Fibroblast of the conjunctiva (primary cell): ENCODE results near the gene PLCH1.

Experiments
- DNase-seq: peaks from one replicate; pipeline ENCODE4 v3.0.0-alpha.2; 2010; ENCODE audit warnings: low read depth

The PLCH1 gene

DNA sequence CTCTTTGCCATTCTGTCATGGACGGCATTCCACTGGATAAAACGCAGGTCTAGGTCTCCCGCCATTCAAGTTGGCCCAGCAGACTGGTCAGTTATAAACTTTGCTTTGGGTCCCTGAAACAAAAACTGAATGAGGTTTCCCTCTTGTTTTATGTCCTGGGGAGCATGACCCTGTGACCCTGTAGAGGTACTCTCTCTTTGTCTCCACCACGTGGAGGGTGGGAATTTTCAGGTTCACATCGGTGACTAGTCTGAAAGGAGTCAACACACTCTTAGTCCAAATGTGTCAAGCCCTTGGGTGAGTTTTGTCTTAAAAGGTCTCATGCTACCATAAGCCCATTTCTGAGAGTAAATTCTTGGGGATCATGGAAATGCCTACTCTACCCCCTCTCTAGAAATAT is 139.9 kb downstream of the PLCH1 start:
- no peak for DNase-seq

GRCh38 chr3:155604126-155604525 is 140.7 kb downstream of the PLCH1 start:
- no peak for DNase-seq

- no peak for DNase-seq
Measured at GRCh38 chr3:155603302-155603701, 141.6 kb downstream of the PLCH1 start.

DNA sequence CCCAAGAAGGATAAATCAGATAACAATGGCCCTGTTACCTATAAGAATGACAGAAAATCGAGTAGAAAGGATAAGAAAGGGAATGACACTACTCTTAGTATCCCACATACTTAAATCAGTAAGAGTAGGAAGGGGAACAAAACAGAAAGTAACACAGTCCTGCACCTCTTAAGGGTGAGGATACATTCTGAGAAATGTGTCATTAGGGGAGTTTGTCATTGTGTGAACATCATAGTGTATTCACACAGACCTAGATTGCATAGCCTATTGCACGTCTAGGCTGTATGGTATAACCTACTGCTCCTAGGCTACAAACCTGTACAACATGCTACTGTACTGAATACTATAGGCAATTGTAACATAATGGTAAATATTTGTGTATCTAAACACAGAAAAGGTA is 142.6 kb downstream of the PLCH1 start:
- DNase-seq = no peak

GRCh38 chr3:155598671-155599070 is 146.2 kb downstream of the PLCH1 start:
- DNase-seq = no peak

DNA sequence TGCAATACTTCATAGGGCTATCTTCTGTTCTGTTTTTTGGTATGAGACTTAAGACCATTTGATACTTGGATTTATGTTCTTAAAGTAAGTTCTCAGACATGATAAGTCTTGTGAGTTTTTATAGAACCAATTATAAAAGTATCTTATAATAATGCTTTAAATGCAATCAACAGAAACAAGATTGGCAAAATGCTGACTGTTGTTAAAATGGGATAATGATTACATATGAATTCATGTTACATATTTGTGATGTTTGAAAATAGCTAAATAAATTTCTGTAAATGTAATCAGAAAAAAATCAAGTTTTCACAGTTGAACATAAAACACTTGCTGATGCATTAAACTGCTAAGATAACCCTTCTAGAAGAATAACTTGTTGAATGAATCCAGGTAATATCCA is 148.3 kb downstream of the PLCH1 start:
- no peak for DNase-seq

GRCh38 chr3:155595371-155595770 is 149.5 kb downstream of the PLCH1 start:
- DNase-seq = no peak

GRCh38 chr3:155594526-155595187 is 150.2 kb downstream of the PLCH1 start:
- DNase-seq = no peak

DNA sequence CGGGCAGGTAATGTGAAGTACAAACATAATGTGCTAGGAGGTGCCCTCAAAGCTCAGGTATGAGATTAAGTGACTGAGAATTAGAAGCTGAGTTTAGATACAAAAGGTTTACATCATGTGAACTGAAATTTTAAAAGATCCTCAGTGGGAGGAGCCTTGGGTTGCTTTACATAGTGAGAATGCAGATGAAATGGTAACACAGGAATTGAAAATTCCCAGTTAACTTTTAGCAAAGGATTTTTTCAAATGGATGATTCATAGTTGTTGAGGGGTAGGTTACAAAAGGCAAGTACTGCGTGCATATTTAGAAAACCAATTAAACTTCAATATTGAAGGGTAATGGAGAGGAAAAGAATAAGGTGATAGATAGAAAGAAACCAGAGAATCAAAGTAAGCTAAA is 157.3 kb downstream of the PLCH1 start:
- no peak for DNase-seq

DNA sequence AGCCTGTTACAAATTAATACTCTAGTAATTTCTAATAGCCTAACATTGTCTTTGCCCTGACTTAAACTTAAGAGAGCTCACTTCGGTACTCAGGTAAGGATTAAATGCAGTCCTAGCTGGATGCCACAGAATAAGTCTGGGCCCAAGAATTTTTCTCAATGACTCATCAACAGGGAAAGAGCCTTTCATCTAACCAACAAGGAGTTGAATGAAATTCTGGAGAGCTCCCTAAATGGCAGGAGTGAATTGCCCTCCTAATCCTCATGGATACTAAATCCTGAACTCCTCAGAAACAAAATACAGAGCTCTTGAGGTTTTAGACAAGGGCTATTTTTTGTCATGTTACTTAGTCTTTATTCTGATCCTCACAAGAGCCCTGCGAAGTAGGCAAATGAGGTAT is 159.5 kb downstream of the PLCH1 start:
- no peak for DNase-seq

GRCh38 chr3:155581579-155581978 is 163.3 kb downstream of the PLCH1 start:
- no peak for DNase-seq

DNA sequence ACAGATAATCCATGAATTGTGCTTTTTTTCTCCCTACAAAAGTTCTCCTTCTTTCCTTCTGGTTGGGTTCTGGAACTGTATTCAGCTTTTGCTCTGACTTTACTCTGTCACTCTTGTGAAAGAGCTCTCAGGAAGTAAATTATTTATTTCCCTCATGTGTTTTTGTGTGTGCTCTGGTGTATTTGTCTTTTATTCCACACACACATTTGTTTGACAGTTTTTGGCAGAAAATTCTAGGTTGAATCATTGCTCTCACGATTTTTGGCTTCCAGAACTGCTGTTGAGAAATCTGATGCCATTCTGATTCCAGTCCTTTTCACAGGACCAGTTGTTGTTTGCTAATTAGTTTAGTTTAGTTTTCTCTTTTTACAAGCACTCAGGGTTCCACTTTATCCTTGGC is 172.8 kb downstream of the PLCH1 start:
- DNase-seq = peak; percentile 14

- DNase-seq = no peak
Measured at GRCh38 chr3:155568295-155568694, 176.6 kb downstream of the PLCH1 start.

DNA sequence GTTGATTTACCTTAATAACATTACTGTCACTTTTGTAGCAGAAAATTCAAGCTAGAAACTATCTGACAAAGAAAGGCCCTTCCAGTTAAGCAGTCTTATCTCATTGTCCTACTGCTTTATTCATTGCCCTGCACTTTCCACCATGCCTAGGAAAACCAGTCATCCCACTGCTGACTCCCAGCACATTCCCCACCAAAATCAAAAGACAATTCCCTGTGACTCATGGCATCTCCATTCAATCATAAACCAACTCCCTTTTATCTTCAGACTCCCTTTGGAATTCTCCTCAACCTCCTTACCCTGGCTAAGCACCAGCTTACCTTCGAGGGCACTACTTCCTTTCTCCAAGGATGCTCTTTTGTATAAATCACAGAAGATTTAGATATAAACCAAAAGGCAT is 184.3 kb downstream of the PLCH1 start:
- DNase-seq = no peak

DNA sequence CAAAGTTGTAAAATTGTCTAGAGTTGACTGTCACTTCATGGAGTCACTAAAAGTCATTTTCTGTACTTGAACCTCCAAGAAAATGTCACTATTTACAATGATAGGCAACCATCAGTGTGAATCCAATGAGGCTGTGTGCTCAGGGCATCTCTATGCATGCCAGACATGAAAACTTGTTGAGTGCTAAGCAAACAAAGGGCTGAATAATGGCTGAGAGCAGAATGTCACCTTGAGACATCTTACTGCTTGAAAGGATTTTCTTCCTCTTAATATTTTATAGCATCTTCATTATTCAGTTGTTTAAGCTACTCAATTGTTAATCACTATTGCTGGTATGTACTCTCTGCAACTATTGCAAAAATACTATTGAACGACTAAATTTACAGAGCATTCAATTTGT is 184.7 kb downstream of the PLCH1 start:
- no peak for DNase-seq

DNA sequence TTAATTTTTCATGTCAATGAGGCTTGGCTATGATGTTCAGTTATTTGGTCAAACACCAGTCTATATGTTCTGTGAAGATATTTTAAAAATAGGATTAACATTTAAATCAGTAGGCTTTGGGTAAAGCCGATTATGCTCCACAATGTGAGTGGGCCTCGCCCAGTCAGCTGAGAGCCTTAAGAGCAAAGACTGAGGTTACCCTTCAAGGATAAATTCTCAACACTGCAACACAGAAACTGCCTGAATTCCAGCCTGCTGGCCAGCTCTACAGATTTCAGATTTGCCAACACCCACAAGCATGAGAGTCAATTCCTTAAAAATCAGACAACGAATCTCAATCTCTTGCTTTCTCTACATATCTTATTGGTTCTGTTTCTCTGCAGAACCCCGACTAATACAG is 188.3 kb downstream of the PLCH1 start:
- no peak for DNase-seq

- no peak for DNase-seq
Measured at GRCh38 chr3:155555479-155556060, 189.3 kb downstream of the PLCH1 start.

GRCh38 chr3:155554777-155555451 is 190.0 kb downstream of the PLCH1 start:
- DNase-seq = no peak

DNA sequence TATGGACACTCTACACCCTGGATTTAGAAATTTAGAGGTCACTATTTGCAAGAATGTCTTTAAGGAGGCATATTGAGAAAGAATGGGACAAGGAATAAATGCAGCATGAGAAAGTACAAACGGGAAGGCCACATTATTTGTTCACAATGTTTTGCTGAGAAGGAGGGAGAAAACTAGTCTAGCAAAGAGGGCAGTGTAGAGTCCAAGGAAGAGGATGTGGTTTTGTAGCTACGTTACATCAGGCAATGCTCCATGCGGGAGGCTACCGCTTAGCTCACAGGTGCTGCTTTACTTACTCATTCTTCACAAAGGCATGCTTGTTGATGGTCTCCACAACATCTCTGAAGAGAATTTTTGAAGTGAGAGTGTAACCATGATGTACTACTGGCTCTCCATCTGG is 191.1 kb downstream of the PLCH1 start:
- no peak for DNase-seq

- no peak for DNase-seq
Measured at GRCh38 chr3:155553326-155553725, 191.5 kb downstream of the PLCH1 start.

GRCh38 chr3:155550391-155550790 is 194.5 kb downstream of the PLCH1 start:
- no peak for DNase-seq

- no peak for DNase-seq
Measured at GRCh38 chr3:155549087-155549486, 195.8 kb downstream of the PLCH1 start.

GRCh38 chr3:155548195-155548594 is 196.7 kb downstream of the PLCH1 start:
- no peak for DNase-seq

DNA sequence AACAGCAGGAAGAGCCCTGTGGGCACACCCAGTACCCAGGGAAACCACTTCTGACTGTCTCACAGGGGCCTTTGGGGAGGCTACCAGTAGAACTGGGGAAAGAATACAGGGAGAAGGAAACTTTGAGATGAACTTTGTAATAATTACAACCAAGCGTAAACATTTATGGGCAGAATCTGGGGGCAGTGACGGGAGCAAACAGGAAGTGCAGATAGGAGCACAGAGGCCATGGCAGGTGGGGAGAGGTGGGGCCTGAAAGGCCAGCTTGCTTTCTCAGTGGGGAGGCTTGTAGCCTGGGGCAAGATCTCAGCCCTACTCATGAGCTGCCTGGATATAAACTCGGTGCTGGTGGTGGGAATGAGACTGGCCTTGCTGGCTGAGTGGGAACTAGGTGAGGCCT is 209.8 kb downstream of the PLCH1 start:
- DNase-seq = no peak
